ENCODE measurements around the gene NSRP1. TPM values are rescaled to one million over a fixed set of nuclear protein-coding genes. Genes with fewer than 3 reads are reported as not detected.
"Not testable (repeated sequence)": the region's sequence is repeated elsewhere in the genome, so short reads cannot be mapped to it uniquely, and the experiment has no call there.

The NSRP1 gene, protein sequence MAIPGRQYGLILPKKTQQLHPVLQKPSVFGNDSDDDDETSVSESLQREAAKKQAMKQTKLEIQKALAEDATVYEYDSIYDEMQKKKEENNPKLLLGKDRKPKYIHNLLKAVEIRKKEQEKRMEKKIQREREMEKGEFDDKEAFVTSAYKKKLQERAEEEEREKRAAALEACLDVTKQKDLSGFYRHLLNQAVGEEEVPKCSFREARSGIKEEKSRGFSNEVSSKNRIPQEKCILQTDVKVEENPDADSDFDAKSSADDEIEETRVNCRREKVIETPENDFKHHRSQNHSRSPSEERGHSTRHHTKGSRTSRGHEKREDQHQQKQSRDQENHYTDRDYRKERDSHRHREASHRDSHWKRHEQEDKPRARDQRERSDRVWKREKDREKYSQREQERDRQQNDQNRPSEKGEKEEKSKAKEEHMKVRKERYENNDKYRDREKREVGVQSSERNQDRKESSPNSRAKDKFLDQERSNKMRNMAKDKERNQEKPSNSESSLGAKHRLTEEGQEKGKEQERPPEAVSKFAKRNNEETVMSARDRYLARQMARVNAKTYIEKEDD
- 10 to 100 TPM; 23.0 TPM for total RNA-seq

DNA sequence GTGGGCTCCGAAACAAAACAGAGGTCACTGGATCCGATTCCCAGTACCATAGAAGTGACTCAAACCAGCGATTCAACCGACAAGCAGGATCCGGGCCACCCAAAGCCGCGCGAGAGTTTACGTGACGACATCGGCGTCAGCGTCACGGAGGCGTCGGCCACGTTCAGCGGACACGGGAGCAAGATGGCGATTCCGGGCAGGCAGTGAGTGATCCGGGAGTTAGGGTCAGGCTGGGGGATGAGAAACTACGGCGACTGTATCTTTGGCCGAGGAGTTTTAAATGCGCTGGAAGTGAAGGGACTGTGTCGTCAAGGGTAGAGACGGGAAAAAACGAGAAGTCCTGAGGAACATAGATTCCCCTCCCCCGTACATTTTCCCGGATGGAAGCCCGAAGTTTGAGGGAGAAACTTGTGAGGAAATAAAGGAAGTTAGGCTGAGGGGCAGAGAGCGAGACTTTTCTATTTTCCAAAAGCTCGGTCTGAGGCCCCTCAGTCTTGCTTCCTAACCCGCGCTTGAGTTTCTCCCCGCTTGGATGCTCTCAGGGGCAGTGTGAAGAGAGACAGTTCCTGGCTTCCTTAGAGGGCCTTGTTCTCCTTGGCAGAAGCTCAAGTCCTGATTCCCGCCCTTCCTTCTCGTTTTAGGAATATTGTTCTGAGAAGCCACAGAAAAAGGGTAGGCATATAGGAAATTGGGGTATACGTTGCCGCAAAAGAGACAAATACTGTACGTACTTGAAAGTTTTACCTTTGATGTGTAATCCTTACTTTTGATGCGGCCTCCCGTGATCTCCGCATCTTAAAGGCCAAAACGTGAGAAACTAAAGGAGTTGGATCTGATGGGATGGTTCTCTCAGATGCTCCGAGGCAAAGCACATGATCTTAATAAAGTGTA, at the start of gene NSRP1:
Gene NSRP1 (plus strand): TSS at position 156 of the 891 bp plus-strand sequence. CDS start 28 bp downstream, at position 184.
- CTCF ChIA-PET, result interaction anchor here (0.7 kb wide), 1 partner anchor 8 kb away, joined by 3 read pairs; no protein-coding TSS in a partner anchor
- peak within 1 kb of the TSS; percentile 93 for H3K4me3 Mint-ChIP-seq
- H3K27ac Mint-ChIP-seq, result peak within 1 kb of the TSS; percentile 98

DNA sequence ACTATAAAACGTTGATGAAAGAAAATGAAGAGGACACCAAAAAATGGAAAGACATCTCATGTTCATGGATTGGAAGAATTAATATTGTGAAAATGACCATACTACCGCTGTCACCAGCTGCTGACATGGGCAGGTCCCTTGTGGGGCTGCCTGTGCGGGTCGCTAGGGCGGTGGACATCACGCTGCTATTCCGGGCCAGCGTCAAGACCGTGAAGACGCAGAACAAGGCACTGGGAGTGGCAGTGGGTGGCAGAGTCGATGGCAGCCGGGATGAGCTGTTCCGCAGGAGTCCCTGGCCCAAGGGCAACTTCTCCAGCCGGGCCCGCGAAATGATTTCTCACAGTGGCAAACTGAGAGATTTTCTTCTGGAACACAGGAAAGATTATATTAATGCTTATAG, 48.2 kb upstream of the NSRP1 start:
- H3K27me3 Mint-ChIP-seq, result peaks cover 34% of the 10 kb centered on the region
- ChIA-PET CTCF (interaction anchor here (0.6 kb wide), 1 partner anchor 487 kb away, joined by 3 read pairs; no protein-coding TSS in a partner anchor), POLR2A (interaction anchor here (0.6 kb wide), 1 partner anchor 378 kb away, joined by 3 read pairs; no protein-coding TSS in a partner anchor)
- no peaks in the 10 kb centered on the region for H3K4me1 Mint-ChIP-seq
- DNase-seq, result no peak
- no peak overlapping the region for H3K27ac Mint-ChIP-seq
- no peak overlapping the region for H3K4me3 Mint-ChIP-seq
- H3K9me3 Mint-ChIP-seq, result peaks cover 22% of the 10 kb centered on the region
- peaks cover 2% of the 10 kb centered on the region for H3K36me3 Mint-ChIP-seq (ENCODE audit: low read depth)

More for the DNA sequence above, at the start of gene NSRP1:
- Mint-ChIP-seq H3K36me3 (ENCODE audit: low read depth) (peaks cover 25% of the 10 kb centered on the region), H3K27me3 (no peaks in the 10 kb centered on the region), H3K9me3 (no peaks in the 10 kb centered on the region), H3K4me1 (peaks cover 60% of the 10 kb centered on the region)
- POLR2A ChIA-PET, result no interaction called here
- DNase-seq, result peak; percentile 96

DNA sequence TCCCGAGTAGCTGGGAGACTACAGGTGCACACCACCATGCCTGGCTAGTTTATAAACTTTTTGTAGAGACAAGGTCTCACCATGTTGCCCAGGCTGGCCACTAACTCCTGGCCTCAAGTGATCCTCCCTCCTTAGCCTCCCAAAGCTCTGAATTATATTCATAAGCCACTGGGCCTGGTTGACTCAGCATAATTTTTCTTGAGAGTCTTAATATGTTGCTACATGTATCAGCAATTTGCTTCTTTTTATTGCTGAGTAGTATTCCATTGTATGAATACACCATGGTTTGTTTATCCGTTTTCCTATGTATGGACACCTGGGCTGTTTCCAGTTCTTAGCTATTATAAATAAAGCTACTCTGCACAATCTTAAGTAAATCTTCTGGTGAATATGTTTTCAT, 42.4 kb upstream of the NSRP1 start:
- no peaks in the 10 kb centered on the region for H3K36me3 Mint-ChIP-seq (ENCODE audit: low read depth)
- CTCF ChIA-PET, result no interaction called here

DNA sequence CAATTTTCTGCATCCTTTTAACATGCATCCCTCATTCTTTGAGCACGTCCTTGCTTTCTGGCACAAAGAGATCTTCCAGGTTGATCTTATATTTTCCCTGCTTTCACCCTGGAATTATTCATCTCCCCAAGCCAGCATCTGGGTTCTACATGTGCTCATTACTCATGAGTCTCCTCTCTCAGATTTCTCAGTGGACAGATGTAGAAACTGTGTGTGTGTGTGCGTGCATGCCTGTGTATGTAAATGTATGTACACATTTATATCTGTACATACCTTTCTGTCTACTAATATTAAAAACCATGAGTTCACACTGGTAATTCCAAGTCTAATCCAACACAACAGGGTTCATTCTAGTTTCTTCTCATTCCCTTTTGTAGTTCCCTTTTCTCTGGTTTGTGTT, 41.9 kb upstream of the NSRP1 start:
- no peak overlapping the region for H3K4me3 Mint-ChIP-seq
- no peaks in the 10 kb centered on the region for H3K36me3 Mint-ChIP-seq (ENCODE audit: low read depth)
- H3K27me3 Mint-ChIP-seq, result peaks cover 38% of the 10 kb centered on the region
- CTCF ChIA-PET, result no interaction called here
- no peaks in the 10 kb centered on the region for H3K9me3 Mint-ChIP-seq
- no peak for DNase-seq
- POLR2A ChIA-PET, result no interaction called here
- no peaks in the 10 kb centered on the region for H3K4me1 Mint-ChIP-seq
- H3K27ac Mint-ChIP-seq, result no peak overlapping the region

More for the DNA sequence above, 42.4 kb upstream of the NSRP1 start:
- POLR2A ChIA-PET, result no interaction called here
- Mint-ChIP-seq H3K9me3 (no peaks in the 10 kb centered on the region), H3K27ac (no peak overlapping the region), H3K4me1 (no peaks in the 10 kb centered on the region), H3K27me3 (peaks cover 40% of the 10 kb centered on the region), H3K4me3 (no peak overlapping the region)
- DNase-seq, result no peak

DNA sequence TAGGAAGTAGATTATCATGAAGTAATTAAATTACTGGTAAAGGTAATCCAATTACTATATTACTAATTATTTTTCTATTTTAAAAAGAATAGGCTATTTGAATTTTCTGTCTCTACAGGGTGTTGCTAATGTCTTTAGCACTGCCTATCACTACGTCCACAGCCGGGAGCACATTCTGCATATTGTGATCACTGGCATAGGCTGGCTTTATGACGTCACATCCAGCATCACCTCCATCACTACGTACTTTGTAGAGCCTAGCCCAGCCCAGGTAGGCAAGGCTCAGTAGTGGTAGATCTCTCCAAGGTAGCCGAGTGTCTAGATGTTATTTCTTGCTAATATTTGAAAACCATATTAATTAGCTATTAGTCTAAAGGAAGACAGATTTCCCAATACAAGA, 33.8 kb upstream of the NSRP1 start:
- peaks cover 21% of the 10 kb centered on the region for H3K27me3 Mint-ChIP-seq
- no peaks in the 10 kb centered on the region for H3K4me1 Mint-ChIP-seq
- H3K9me3 Mint-ChIP-seq, result no peaks in the 10 kb centered on the region
- no peak overlapping the region for H3K27ac Mint-ChIP-seq
- POLR2A ChIA-PET, result no interaction called here
- DNase-seq, result no peak
- no peaks in the 10 kb centered on the region for H3K36me3 Mint-ChIP-seq (ENCODE audit: low read depth)
- no peak overlapping the region for H3K4me3 Mint-ChIP-seq
- CTCF ChIA-PET, result interaction anchor here (0.6 kb wide), 1 partner anchor 1567 kb away, joined by 4 read pairs; no protein-coding TSS in a partner anchor

DNA sequence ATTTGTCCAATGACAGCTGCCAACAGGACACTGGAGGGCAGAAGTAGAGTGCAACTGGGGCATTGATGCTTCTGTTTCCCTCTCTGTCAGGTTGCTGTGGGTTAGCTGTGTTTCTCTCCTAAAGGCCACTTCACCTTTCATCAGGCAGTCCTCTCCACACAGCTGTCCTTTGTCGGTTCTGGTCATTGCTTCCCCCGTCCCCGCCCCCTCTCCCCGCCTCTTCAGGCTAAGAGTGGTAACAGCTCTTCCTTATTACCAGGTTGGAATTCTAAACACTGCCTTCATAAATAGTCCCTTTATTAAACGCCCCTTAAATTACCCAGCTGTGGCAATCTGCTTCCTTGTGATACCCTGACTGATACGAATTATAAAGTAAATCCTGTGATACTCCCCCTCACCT, 31.8 kb upstream of the NSRP1 start:
- Mint-ChIP-seq H3K9me3 (no peaks in the 10 kb centered on the region), H3K27ac (no peak overlapping the region), H3K4me1 (no peaks in the 10 kb centered on the region), H3K36me3 (ENCODE audit: low read depth) (no peaks in the 10 kb centered on the region), H3K27me3 (peaks cover 16% of the 10 kb centered on the region), H3K4me3 (no peak overlapping the region)
- ChIA-PET CTCF (interaction anchor here (1.0 to 1.5 kb wide), 3 partner anchors 20 to 54 kb away, joined by 3 to 5 read pairs (median 3); no protein-coding TSS in a partner anchor), POLR2A (no interaction called here)
- no peak for DNase-seq

DNA sequence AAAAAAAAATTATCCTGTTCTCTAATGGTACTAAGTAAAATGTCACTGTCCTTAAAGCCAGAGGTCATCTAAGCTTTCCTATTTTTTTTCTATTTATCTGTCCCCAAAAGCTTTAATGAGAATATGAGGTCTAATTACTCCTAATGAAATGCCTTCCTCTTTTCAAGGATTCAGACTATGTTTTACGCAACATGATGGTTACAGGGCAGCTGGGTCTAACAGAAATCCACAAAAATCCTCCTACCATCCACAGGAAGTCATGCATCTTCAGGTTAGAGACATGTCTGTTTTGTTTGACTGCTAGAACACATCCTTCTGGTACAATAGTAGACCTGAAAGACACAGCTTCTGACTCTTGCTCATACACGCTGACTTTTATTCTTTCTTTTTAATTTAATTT, 29.7 kb upstream of the NSRP1 start:
- Mint-ChIP-seq H3K4me1 (no peaks in the 10 kb centered on the region), H3K4me3 (no peak overlapping the region), H3K27ac (no peak overlapping the region), H3K36me3 (ENCODE audit: low read depth) (no peaks in the 10 kb centered on the region), H3K27me3 (peaks cover 21% of the 10 kb centered on the region), H3K9me3 (no peaks in the 10 kb centered on the region)
- DNase-seq, result no peak
- ChIA-PET CTCF (no interaction called here), POLR2A (no interaction called here)

DNA sequence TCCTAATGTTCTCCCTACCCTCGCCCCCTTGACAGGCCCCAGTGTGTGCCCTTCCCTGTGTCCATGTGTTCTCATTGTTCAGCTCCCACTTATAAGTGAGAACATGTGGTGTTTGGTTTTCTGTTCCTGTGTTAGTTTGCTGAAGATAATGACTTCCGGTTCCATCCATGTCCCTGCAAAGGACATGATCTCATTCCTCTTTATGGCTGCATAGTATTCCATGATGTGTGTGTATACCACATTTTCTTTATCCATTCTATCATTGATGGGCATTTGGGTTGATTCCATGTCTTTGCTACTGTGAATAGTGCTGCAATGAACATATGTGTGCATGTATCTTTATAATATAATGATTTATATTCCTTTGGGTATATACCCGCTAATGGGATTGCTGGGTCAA, 29.2 kb upstream of the NSRP1 start:
- H3K4me3 Mint-ChIP-seq; H3K9me3 Mint-ChIP-seq; H3K27ac Mint-ChIP-seq; DNase-seq; H3K4me1 Mint-ChIP-seq; H3K36me3 Mint-ChIP-seq (ENCODE audit: low read depth): not testable (repeated sequence)
- H3K27me3 Mint-ChIP-seq, result peaks cover 21% of the 10 kb centered on the region
- CTCF ChIA-PET, result interaction anchor here (0.6 kb wide), 1 partner anchor 152 kb away, joined by 3 read pairs; no protein-coding TSS in a partner anchor
- POLR2A ChIA-PET, result interaction anchor here (0.5 kb wide), 1 partner anchor 292 kb away, joined by 3 read pairs; no protein-coding TSS in a partner anchor

DNA sequence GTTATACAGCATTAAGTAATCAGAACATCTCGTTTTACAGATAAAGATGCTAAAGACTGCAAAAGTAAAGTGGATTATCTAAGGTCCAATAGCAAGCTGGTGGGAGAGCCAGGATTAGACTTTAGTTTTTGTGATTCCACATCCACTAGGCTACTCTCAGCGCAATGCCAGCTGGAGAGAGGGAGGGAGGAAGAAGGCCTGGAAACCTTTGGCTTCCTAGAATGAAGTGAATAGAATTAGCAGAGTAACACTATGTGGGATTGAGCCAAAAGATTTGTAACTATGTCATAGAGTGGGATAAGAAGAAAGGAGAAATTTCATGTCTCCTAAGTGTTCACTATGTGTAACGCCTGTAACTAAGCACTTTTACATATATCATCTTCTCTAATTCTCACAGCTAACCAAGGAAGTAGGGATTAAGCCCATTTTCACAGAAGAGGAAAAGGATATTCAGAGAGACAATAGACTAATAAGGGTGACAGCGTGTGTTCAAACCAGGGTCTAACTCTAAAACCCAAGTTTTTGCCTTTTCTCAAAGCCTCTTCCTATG, 25.4 kb upstream of the NSRP1 start:
- Mint-ChIP-seq H3K36me3 (ENCODE audit: low read depth) (no peaks in the 10 kb centered on the region), H3K27me3 (peaks cover 30% of the 10 kb centered on the region), H3K4me3 (no peak overlapping the region), H3K9me3 (no peaks in the 10 kb centered on the region), H3K4me1 (peaks cover 6% of the 10 kb centered on the region), H3K27ac (no peak overlapping the region)
- no peak for DNase-seq
- POLR2A ChIA-PET, result no interaction called here
- CTCF ChIA-PET, result no interaction called here

DNA sequence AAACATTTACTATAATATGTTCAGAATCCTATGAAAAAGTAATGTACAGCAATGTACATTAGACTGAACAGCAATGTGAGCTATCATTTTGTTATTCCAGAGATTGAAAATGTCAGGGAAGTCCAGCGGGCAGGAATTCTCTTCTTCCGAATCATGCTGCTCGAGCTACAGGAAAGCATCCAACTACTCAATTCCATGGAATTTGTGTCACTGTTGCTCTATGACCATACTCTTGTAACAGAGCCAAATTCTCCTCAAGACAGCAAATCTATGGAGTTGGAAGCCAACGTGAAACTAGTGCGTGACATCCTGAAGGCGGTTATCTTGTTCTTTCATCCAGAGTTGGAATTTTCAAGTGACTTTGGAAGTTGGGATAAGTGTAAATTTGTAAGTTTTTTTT, 24.8 kb upstream of the NSRP1 start:
- ChIA-PET CTCF (no interaction called here), POLR2A (no interaction called here)
- Mint-ChIP-seq H3K9me3 (no peaks in the 10 kb centered on the region), H3K4me3 (no peak overlapping the region), H3K36me3 (ENCODE audit: low read depth) (no peaks in the 10 kb centered on the region), H3K4me1 (peaks cover 6% of the 10 kb centered on the region), H3K27me3 (peaks cover 29% of the 10 kb centered on the region), H3K27ac (no peak overlapping the region)
- no peak for DNase-seq

DNA sequence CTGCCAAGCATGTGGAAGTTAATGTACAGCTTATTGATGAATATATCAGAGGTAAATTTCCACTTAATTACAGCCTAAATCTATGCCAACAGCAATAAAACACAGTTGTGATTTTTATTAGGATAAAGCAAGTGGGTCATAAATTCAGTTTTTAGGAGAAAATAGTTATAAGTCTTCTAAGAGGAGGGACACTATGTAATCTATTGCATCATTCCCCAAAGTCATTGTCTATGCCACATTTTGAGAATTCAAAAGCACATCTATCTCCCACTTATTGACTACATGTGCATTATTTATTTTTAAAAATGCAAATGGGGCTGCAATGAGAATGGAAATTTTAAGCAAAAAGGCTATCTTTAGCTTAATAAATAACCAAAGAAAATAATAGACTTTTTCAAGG, 23.7 kb upstream of the NSRP1 start:
- CTCF ChIA-PET, result interaction anchor here (0.6 to 4.6 kb wide), 9 partner anchors 11 to 475 kb away, joined by 3 to 30 read pairs (median 3); partner anchors contain the start of gene GOSR1
- H3K27ac Mint-ChIP-seq, result no peak overlapping the region
- H3K36me3 Mint-ChIP-seq (ENCODE audit: low read depth), result no peaks in the 10 kb centered on the region
- H3K27me3 Mint-ChIP-seq, result peaks cover 29% of the 10 kb centered on the region
- POLR2A ChIA-PET, result interaction anchor here (1.0 kb wide), 1 partner anchor 453 kb away, joined by 3 read pairs; no protein-coding TSS in a partner anchor
- no peak overlapping the region for H3K4me3 Mint-ChIP-seq
- H3K4me1 Mint-ChIP-seq, result peaks cover 6% of the 10 kb centered on the region
- no peaks in the 10 kb centered on the region for H3K9me3 Mint-ChIP-seq
- no peak for DNase-seq

DNA sequence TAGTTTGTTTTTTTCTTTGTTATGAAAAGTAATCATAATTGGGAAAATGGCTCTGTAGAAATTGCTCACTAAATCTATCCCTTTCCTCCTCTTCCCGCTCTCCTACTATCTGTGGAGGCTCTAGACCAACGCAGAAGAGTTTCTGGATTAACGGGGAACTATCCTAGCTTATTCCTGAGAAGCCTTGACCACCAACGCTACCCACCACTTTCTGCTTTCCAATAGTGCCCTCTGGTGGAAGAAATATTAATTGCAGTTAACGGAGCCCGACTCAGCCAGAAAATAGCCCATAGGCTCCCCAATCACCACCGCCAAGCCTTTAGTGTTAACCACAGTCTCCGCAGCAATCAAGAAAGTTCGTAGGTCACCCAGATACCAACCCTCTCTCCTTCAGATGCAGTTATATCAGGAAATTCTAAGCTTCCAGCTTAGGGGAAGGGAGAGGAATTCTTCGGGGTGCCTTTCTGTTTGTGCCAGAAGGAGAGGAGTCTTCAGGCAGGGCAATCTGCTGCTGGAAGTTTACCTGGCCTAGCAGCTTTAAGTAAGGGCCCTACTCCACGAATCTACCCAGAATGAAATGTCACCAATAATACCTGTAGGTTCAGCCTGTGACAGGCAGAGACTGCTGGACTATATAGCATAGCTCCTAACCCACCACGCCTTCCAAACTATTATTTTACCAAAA, 23.0 kb upstream of the NSRP1 start:
- H3K4me3 Mint-ChIP-seq, result no peak overlapping the region
- no peaks in the 10 kb centered on the region for H3K9me3 Mint-ChIP-seq
- DNase-seq, result peak; percentile 57
- H3K36me3 Mint-ChIP-seq (ENCODE audit: low read depth), result no peaks in the 10 kb centered on the region
- H3K4me1 Mint-ChIP-seq, result peaks cover 6% of the 10 kb centered on the region
- POLR2A ChIA-PET, result interaction anchor here (1.0 kb wide), 1 partner anchor 454 kb away, joined by 3 read pairs; no protein-coding TSS in a partner anchor
- peaks cover 30% of the 10 kb centered on the region for H3K27me3 Mint-ChIP-seq
- no peak overlapping the region for H3K27ac Mint-ChIP-seq
- CTCF ChIA-PET, result interaction anchor here (0.6 to 4.6 kb wide), 10 partner anchors 11 to 476 kb away, joined by 3 to 30 read pairs (median 3); partner anchors contain the start of gene GOSR1

Measured in activated CD4-positive, alpha-beta T cell treated with anti-CD3 and anti-CD28 coated beads, Interleukin-2, amount 10 ng/mL, durations not matched to agents 7 days and 5 days (primary cell).